ENCODE data around the gene FAM9C. TPM values are rescaled to one million over a fixed set of nuclear protein-coding genes. Genes with fewer than 3 reads are reported as not detected.

FAM9C gene
- total RNA-seq, 1 experiment from 2014 or later, result not detected

DNA sequence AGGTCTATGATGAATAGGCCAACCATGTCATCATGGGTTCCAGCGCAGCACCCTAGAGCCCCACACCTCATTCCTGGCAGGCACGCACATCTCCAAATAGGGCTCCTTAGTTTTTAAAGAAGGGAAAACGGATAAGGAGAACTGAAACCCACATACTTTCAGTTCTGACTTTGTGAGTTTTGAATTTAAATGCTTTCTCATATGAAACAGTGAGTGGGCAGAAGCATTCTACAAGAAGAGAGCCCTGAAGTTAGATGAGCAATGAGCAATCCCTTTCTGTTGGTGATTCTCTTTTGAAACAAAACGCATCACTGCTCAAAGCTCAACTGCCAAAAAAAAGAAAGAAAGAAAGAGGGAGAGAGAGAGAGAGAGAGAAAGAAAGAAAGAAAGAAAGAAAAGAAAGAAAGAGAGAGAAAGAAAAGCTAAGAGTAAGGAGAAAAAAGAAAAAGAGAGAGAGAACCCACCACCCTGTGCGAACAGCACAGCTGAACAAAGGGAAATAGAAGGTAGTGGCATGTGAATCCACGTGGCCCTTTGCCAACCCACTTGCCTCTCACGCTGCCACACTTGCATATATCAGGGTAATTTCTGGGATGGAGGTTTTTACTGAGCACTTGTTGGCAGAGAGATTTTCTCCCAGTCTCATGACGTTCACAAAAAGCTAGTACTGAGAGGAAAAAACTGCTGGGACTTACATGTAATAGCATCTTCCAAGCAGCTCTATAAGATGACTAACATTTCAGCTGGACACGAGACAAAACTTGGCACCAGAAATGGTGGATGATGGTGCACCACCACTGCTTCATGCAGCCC lies 38.6 kb downstream of the FAM9C start:
- H3K4me1 ChIP-seq (ENCODE audit: control insufficient read depth, insufficient read depth, low read length), result peaks cover 10% of the 10 kb centered on the region
- no peaks in the 10 kb centered on the region for H3K27me3 ChIP-seq (ENCODE audit: control insufficient read depth, insufficient read depth, low read length)
- H3K4me3 ChIP-seq (ENCODE audit: low read depth in 2 of 2, low read length in 2 of 2), result no peak overlapping the region
- no peaks in the 10 kb centered on the region for H3K9me3 ChIP-seq (ENCODE audit: control insufficient read depth, insufficient read depth, low read depth, low read length)
- ChIA-PET CTCF (no interaction called here), POLR2A (no interaction called here)
- H3K27ac ChIP-seq (ENCODE audit: low read length), result peak overlapping the region; percentile 69; the same call in 1 of the 2 replicates
- intact Hi-C loops (cut with micrococcal nuclease; ENCODE audit: unreplicated experiment) (no loop called here), in situ Hi-C loops (cut with HindIII; ENCODE audit: low pct_unique_long_range_greater_than_20kb, low sequenced_read_pairs) (no loop called here)
- no peaks in the 10 kb centered on the region for H3K36me3 ChIP-seq (ENCODE audit: control insufficient read depth, insufficient read depth, low read length)
- DNase-seq (ENCODE audit: low read depth, low spot score) (no peak), ATAC-seq (no peak)
- no TSS peak for BruUV-seq (replicated peaks)
- TF ChIP-seq TCF7L2 (IDR thresholded peaks at IDR 0.05; ENCODE audit: low read depth, low read length) (no peak), POLR2AphosphoS5 (IDR thresholded peaks at IDR 0.05; ENCODE audit: low read depth, low read length) (no peak), SIN3A (IDR thresholded peaks at IDR 0.05; ENCODE audit: borderline replicate concordance, insufficient read depth, low read depth, low read length) (no peak)
- TF ChIP-seq, protein P1, sequence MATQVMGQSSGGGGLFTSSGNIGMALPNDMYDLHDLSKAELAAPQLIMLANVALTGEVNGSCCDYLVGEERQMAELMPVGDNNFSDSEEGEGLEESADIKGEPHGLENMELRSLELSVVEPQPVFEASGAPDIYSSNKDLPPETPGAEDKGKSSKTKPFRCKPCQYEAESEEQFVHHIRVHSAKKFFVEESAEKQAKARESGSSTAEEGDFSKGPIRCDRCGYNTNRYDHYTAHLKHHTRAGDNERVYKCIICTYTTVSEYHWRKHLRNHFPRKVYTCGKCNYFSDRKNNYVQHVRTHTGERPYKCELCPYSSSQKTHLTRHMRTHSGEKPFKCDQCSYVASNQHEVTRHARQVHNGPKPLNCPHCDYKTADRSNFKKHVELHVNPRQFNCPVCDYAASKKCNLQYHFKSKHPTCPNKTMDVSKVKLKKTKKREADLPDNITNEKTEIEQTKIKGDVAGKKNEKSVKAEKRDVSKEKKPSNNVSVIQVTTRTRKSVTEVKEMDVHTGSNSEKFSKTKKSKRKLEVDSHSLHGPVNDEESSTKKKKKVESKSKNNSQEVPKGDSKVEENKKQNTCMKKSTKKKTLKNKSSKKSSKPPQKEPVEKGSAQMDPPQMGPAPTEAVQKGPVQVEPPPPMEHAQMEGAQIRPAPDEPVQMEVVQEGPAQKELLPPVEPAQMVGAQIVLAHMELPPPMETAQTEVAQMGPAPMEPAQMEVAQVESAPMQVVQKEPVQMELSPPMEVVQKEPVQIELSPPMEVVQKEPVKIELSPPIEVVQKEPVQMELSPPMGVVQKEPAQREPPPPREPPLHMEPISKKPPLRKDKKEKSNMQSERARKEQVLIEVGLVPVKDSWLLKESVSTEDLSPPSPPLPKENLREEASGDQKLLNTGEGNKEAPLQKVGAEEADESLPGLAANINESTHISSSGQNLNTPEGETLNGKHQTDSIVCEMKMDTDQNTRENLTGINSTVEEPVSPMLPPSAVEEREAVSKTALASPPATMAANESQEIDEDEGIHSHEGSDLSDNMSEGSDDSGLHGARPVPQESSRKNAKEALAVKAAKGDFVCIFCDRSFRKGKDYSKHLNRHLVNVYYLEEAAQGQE (IDR thresholded peaks at IDR 0.05; ENCODE audit: insufficient read depth in 1 of 2, low read depth in 2 of 2, low read length in 1 of 2), result no peak
- TF ChIP-seq, protein P2, sequence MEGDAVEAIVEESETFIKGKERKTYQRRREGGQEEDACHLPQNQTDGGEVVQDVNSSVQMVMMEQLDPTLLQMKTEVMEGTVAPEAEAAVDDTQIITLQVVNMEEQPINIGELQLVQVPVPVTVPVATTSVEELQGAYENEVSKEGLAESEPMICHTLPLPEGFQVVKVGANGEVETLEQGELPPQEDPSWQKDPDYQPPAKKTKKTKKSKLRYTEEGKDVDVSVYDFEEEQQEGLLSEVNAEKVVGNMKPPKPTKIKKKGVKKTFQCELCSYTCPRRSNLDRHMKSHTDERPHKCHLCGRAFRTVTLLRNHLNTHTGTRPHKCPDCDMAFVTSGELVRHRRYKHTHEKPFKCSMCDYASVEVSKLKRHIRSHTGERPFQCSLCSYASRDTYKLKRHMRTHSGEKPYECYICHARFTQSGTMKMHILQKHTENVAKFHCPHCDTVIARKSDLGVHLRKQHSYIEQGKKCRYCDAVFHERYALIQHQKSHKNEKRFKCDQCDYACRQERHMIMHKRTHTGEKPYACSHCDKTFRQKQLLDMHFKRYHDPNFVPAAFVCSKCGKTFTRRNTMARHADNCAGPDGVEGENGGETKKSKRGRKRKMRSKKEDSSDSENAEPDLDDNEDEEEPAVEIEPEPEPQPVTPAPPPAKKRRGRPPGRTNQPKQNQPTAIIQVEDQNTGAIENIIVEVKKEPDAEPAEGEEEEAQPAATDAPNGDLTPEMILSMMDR (IDR thresholded peaks at IDR 0.05), result no peak

DNA sequence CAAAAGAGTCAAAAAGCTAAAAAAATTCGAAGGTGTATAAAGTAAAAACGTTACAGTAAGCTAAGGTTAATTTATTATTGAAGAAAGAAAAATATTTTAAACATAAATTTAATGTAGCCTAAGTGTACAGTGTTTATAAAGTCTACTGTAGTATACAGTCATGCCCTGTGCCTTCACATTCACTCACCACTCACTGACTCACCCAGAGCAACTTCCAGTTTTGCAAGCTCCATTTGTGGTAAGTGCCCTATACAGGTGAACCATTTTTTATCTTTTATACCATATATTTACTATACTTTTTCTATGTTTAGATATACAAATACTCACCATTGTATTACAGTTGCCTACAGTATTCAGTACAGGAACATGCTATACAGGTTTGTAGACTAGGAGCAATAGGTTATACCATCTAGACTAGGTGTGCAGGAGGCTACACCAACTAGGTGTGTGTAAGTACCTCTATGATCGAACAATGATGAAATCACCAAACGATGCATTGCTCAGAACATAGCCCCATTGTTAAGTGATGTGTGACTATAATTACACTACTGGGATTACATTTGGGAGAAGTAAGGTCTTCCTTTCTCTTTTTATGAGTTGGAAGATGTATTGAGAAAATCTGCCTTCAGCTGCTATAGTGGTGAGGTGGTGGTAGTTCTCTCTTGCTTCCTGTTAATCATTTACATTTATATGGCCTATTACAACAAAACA lies 42.3 kb downstream of the FAM9C start:
- BruUV-seq (replicated peaks), result no TSS peak
- peak overlapping the region; percentile 69 for H3K27ac ChIP-seq (ENCODE audit: low read length)
- H3K27me3 ChIP-seq (ENCODE audit: control insufficient read depth, insufficient read depth, low read length), result no peaks in the 10 kb centered on the region
- intact Hi-C loops (cut with micrococcal nuclease; ENCODE audit: unreplicated experiment), result no loop called here
- in situ Hi-C loops (cut with HindIII; ENCODE audit: low pct_unique_long_range_greater_than_20kb, low sequenced_read_pairs), result no loop called here
- POLR2A ChIA-PET, result no interaction called here
- peak; percentile 48 for ATAC-seq
- CTCF ChIA-PET, result no interaction called here
- no peaks in the 10 kb centered on the region for H3K36me3 ChIP-seq (ENCODE audit: control insufficient read depth, insufficient read depth, low read length)
- TF ChIP-seq TCF7L2 (IDR thresholded peaks at IDR 0.05; ENCODE audit: low read depth, low read length), result no peak
- no peak for TF ChIP-seq POLR2AphosphoS5 (IDR thresholded peaks at IDR 0.05; ENCODE audit: low read depth, low read length)
- TF ChIP-seq, protein P2 (IDR thresholded peaks at IDR 0.05), result no peak
- TF ChIP-seq, protein P1 (IDR thresholded peaks at IDR 0.05; ENCODE audit: insufficient read depth in 1 of 2, low read depth in 2 of 2, low read length in 1 of 2), result no peak
- no peak for TF ChIP-seq SIN3A (IDR thresholded peaks at IDR 0.05; ENCODE audit: borderline replicate concordance, insufficient read depth, low read depth, low read length)
- no peak overlapping the region for H3K4me3 ChIP-seq (ENCODE audit: low read depth in 2 of 2, low read length in 2 of 2)
- no peak for DNase-seq (ENCODE audit: low read depth, low spot score)
- no peaks in the 10 kb centered on the region for H3K9me3 ChIP-seq (ENCODE audit: control insufficient read depth, insufficient read depth, low read depth, low read length)
- peaks cover 7% of the 10 kb centered on the region for H3K4me1 ChIP-seq (ENCODE audit: control insufficient read depth, insufficient read depth, low read length)
